Skeletal muscle tissue (tissue), 4 donors: ENCODE measurements around the gene C10orf143. TPM values are rescaled to one million over a fixed set of nuclear protein-coding genes. Genes with fewer than 3 reads are reported as not detected.

ENCODE experiments used
- H3K27ac ChIP-seq: one replicate; pipeline ENCODE4 v1.7.0; 2013; ENCODE audit warnings: mild to moderate bottlenecking, low read depth, low read length, inconsistent platforms
- H3K27me3 ChIP-seq, 3 donors: one replicate each; pipeline ENCODE4 v1.7.0; 2013; ENCODE audit warnings: low read length in 3 of 3; ENCODE audit not compliant: control insufficient read depth in 3 of 3, insufficient read depth in 3 of 3
- H3K36me3 ChIP-seq, 3 donors: one replicate each; pipeline ENCODE4 v1.7.0; 2013; ENCODE audit warnings: low read length in 3 of 3; ENCODE audit not compliant: control insufficient read depth in 3 of 3, insufficient read depth in 3 of 3
- H3K4me1 ChIP-seq, 3 donors: one replicate each; pipeline ENCODE4 v1.7.0; 2013; ENCODE audit warnings: low read length in 3 of 3, mild to moderate bottlenecking in 3 of 3; ENCODE audit not compliant: control insufficient read depth in 3 of 3, insufficient read depth in 3 of 3
- H3K4me3 ChIP-seq, 3 donors: one replicate each; pipeline ENCODE4 v1.7.0; 2013; ENCODE audit warnings: low read length in 3 of 3
- H3K9ac ChIP-seq, 3 donors: one replicate each; pipeline ENCODE4 v1.7.0; 2013; ENCODE audit warnings: low read length in 3 of 3, mild to moderate bottlenecking in 3 of 3, moderate library complexity in 2 of 3, low read depth in 1 of 3
- H3K9me3 ChIP-seq, 3 donors: one replicate each; pipeline ENCODE4 v1.7.0; 2013; ENCODE audit warnings: low read length in 3 of 3; ENCODE audit not compliant: control insufficient read depth in 3 of 3
- total RNA-seq: library from RNA; depleted of rRNA; stranded (reverse); fragments of >200 nt; gene quantifications from one replicate; pipeline ENCODE4 v1.2.3, GENCODE V29; 2014
- donor health status: Osteomylitis.

The C10orf143 gene
- not detected for total RNA-seq

GRCh38 chr10:130110246-130111112 is at the start of gene C10orf143:
Gene C10orf143 (minus strand): TSS chr10:130110830. CDS start chr10:130110772, 58 bp downstream.
- H3K4me1 ChIP-seq = peaks cover 14 to 24% (median 20%) of the 10 kb centered on the region in 3 donors
- H3K9ac ChIP-seq = peak within 1 kb of the TSS; percentile 91 to 94 (median 92)

GRCh38 chr10:130159192-130159794 is 48.7 kb upstream of the C10orf143 start:
- no peak overlapping the region for H3K4me3 ChIP-seq
- no peak overlapping the region for H3K9ac ChIP-seq
- H3K27me3 ChIP-seq = no peaks in the 10 kb centered on the region
- no peaks in the 10 kb centered on the region for H3K9me3 ChIP-seq
- H3K36me3 ChIP-seq = peaks cover 3 to 27% (median 22%) of the 10 kb centered on the region in 3 donors
- H3K4me1 ChIP-seq = no peaks in the 10 kb centered on the region
- H3K27ac ChIP-seq = no peak overlapping the region

More at GRCh38 chr10:130110246-130111112, at the start of gene C10orf143:
- Histone ChIP-seq H3K4me3 (peak within 1 kb of the TSS; percentile 95 to 99 (median 99)), H3K27ac (peak within 1 kb of the TSS; percentile 89), H3K9me3 (no peaks in the 10 kb centered on the region), H3K27me3 (no peaks in the 10 kb centered on the region), H3K36me3 (peaks cover 0 to 5% (median 0%) of the 10 kb centered on the region in 3 donors)

- Histone ChIP-seq H3K4me3 (no peak overlapping the region), H3K27ac (no peak overlapping the region), H3K4me1 (peaks cover 8 to 15% (median 12%) of the 10 kb centered on the region in 3 donors), H3K9me3 (no peaks in the 10 kb centered on the region), H3K36me3 (peaks cover 3 to 19% (median 11%) of the 10 kb centered on the region in 3 donors), H3K27me3 (no peaks in the 10 kb centered on the region), H3K9ac (no peak overlapping the region)
Measured at GRCh38 chr10:130146042-130146441, 35.4 kb upstream of the C10orf143 start.

- Histone ChIP-seq H3K36me3 (peaks cover 3 to 13% (median 11%) of the 10 kb centered on the region in 3 donors), H3K4me3 (no peak overlapping the region), H3K27me3 (no peaks in the 10 kb centered on the region), H3K27ac (no peak overlapping the region), H3K4me1 (peaks cover 26 to 32% (median 26%) of the 10 kb centered on the region in 3 donors), H3K9ac (no peak overlapping the region), H3K9me3 (no peaks in the 10 kb centered on the region)
Measured at GRCh38 chr10:130141878-130142277, 31.2 kb upstream of the C10orf143 start.

GRCh38 chr10:130141460-130141859 is 30.8 kb upstream of the C10orf143 start:
- Histone ChIP-seq H3K27ac (no peak overlapping the region), H3K27me3 (no peaks in the 10 kb centered on the region), H3K36me3 (peaks cover 3 to 11% (median 11%) of the 10 kb centered on the region in 3 donors), H3K4me1 (peaks cover 26 to 32% (median 26%) of the 10 kb centered on the region in 3 donors), H3K9me3 (no peaks in the 10 kb centered on the region), H3K4me3 (no peak overlapping the region), H3K9ac (no peak overlapping the region)

GRCh38 chr10:130141038-130141437 is 30.4 kb upstream of the C10orf143 start:
- Histone ChIP-seq H3K27ac (no peak overlapping the region), H3K4me1 (peaks cover 26 to 32% (median 26%) of the 10 kb centered on the region in 3 donors), H3K27me3 (no peaks in the 10 kb centered on the region), H3K9me3 (no peaks in the 10 kb centered on the region), H3K36me3 (peaks cover 3 to 7% (median 7%) of the 10 kb centered on the region in 3 donors), H3K4me3 (no peak overlapping the region), H3K9ac (no peak overlapping the region)

- peaks cover 0 to 4% (median 3%) of the 10 kb centered on the region in 3 donors for H3K36me3 ChIP-seq
- H3K4me1 ChIP-seq = peaks cover 31 to 37% (median 32%) of the 10 kb centered on the region in 3 donors
- no peaks in the 10 kb centered on the region for H3K27me3 ChIP-seq
- H3K4me3 ChIP-seq = no peak overlapping the region
- no peak overlapping the region for H3K27ac ChIP-seq
- peak overlapping the region in 1 of 3 donors; percentile 12 for H3K9ac ChIP-seq
- no peaks in the 10 kb centered on the region for H3K9me3 ChIP-seq
Measured at GRCh38 chr10:130140425-130140824, 29.8 kb upstream of the C10orf143 start.

GRCh38 chr10:130138479-130138866 is 27.8 kb upstream of the C10orf143 start:
- Histone ChIP-seq H3K36me3 (peaks cover 0 to 4% (median 3%) of the 10 kb centered on the region in 3 donors), H3K27ac (no peak overlapping the region), H3K27me3 (no peaks in the 10 kb centered on the region), H3K4me3 (no peak overlapping the region), H3K4me1 (peaks cover 32 to 38% (median 32%) of the 10 kb centered on the region in 3 donors), H3K9me3 (no peaks in the 10 kb centered on the region), H3K9ac (no peak overlapping the region)

- H3K36me3 ChIP-seq = peaks cover 0 to 4% (median 3%) of the 10 kb centered on the region in 3 donors
- peaks cover 29 to 35% (median 32%) of the 10 kb centered on the region in 3 donors for H3K4me1 ChIP-seq
- no peaks in the 10 kb centered on the region for H3K9me3 ChIP-seq
- H3K27ac ChIP-seq = no peak overlapping the region
- H3K27me3 ChIP-seq = no peaks in the 10 kb centered on the region
- peak overlapping the region; percentile 87 to 92 (median 91) for H3K9ac ChIP-seq
- peak overlapping the region; percentile 86 to 93 (median 90) for H3K4me3 ChIP-seq
Measured at GRCh38 chr10:130137659-130138478, 27.2 kb upstream of the C10orf143 start.
